Measurements from ENCODE around the gene HAP1. TPM values are rescaled to one million over a fixed set of nuclear protein-coding genes. Genes with fewer than 3 reads are reported as not detected.
"Not testable (repeated sequence)": the region's sequence is repeated elsewhere in the genome, so short reads cannot be mapped to it uniquely, and the experiment has no call there.

Gene HAP1
- total RNA-seq, 1 donor from 2014 or later: 1.2 TPM

DNA sequence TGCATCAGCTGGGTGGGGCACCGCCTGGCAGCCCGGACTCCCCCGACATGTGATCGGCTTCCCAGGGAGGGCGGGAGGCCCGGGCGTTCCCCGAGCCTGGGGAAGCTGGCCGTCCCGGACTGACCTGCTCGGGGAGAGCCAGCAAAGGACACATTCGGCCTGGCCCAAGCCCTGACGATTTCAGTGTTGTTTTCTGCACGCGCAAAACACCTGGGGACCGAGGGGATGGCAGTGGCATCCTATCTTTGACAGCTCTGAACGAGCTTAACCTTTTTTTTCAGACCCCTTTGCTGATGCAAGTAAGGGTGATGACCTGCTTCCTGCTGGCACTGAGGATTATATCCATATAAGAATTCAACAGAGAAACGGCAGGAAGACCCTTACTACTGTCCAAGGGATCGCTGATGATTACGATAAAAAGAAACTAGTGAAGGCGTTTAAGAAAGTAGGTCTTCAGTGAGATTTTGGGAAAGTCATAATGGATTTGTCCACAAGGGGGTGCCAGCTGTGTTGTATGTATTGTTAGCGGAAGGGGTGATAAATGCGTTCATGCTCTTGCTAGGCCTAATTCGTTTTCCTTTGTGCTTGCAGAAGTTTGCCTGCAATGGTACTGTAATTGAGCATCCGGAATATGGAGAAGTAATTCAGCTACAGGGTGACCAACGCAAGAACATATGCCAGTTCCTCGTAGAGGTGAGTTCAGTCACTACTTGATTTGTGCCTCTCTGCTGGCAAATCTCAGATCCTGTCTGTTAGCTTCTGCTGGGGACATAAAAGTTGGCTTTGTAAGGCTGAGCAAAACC lies 44.7 kb downstream of the HAP1 start:
- Histone ChIP-seq H3K27ac (peak overlapping the region; percentile 100), H3K4me3 (peak overlapping the region; percentile 89 to 97), H3K36me3 (peaks cover 6 to 52% of the 10 kb centered on the region in 2 donors), H3K4me1 (peaks cover 30% of the 10 kb centered on the region), H3K27me3 (no peaks in the 10 kb centered on the region), H3K9me3 (no peaks in the 10 kb centered on the region)
- intact Hi-C loops (cut with DNase I): no loop called here
- TF ChIP-seq POLR2A (IDR thresholded peaks at IDR 0.05) (peak in 1 of 2 donors; percentile 4), POLR2AphosphoS5 (IDR thresholded peaks at IDR 0.05; ENCODE audit: insufficient read depth in 1 of 2, low read depth in 1 of 2) (no peak)
- TF ChIP-seq, protein P1, sequence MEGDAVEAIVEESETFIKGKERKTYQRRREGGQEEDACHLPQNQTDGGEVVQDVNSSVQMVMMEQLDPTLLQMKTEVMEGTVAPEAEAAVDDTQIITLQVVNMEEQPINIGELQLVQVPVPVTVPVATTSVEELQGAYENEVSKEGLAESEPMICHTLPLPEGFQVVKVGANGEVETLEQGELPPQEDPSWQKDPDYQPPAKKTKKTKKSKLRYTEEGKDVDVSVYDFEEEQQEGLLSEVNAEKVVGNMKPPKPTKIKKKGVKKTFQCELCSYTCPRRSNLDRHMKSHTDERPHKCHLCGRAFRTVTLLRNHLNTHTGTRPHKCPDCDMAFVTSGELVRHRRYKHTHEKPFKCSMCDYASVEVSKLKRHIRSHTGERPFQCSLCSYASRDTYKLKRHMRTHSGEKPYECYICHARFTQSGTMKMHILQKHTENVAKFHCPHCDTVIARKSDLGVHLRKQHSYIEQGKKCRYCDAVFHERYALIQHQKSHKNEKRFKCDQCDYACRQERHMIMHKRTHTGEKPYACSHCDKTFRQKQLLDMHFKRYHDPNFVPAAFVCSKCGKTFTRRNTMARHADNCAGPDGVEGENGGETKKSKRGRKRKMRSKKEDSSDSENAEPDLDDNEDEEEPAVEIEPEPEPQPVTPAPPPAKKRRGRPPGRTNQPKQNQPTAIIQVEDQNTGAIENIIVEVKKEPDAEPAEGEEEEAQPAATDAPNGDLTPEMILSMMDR (IDR thresholded peaks at IDR 0.05): peak in 1 of 3 experiments; percentile 47
- no peak for DNase-seq (ENCODE audit: extremely low spot score in 2 of 2)

DNA sequence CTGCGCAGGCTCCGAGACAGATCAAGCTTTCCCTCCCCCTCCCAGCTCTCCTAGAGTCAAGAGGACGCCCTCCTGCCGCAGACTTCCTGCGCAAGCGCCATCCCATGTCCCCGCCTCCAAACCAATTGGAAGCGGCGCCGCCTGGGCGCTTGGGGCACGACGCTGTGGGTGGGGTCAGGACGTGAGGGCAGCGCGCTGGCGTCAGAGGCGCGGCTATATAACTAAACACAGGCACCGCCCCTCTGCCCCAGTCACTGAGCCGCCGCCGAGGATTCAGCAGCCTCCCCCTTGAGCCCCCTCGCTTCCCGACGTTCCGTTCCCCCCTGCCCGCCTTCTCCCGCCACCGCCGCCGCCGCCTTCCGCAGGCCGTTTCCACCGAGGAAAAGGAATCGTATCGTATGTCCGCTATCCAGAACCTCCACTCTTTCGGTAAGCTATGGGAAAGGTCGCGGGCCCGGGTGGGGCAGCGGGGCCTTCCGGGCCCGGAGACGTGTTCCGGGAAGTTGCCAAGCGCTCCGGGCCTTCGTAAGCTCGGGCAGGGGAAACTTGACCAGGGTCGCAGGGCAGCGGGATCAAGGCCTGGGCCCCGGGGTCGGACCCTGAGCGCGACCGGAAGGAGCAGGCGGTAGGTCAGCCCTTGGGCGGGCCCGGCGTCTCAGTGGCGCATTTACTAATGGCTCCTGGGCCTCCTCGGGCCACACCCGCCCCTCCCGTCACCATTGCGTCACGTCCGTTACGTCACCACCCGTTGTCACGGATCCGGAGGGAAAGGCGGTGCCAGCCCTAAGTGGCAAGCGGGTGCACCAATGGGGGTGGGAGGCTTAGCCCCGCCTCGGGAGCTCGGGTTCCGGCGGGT lies 45.6 kb downstream of the HAP1 start, which contains the start of gene EIF1:
EIF1 (plus strand) TSS at position 245 of the 856 bp plus-strand sequence; CDS start at position 399, 154 bp downstream.
- Histone ChIP-seq H3K36me3 (peaks cover 6 to 45% of the 10 kb centered on the region in 2 donors), H3K4me1 (peaks cover 30% of the 10 kb centered on the region), H3K27me3 (no peaks in the 10 kb centered on the region), H3K9me3 (no peaks in the 10 kb centered on the region), H3K4me3 (peak within 1 kb of the TSS; percentile 89 to 97), H3K27ac (peak within 1 kb of the TSS; percentile 100)
- TF ChIP-seq, protein P1 (IDR thresholded peaks at IDR 0.05): no peak
- peak; percentile 52 to 99 for TF ChIP-seq POLR2A (IDR thresholded peaks at IDR 0.05)
- TF ChIP-seq POLR2AphosphoS5 (IDR thresholded peaks at IDR 0.05; ENCODE audit: insufficient read depth in 1 of 2, low read depth in 1 of 2): peak; percentile 99 to 100
- intact Hi-C loops (cut with DNase I): no loop called here
- DNase-seq (ENCODE audit: extremely low spot score in 2 of 2): peak; percentile 100

DNA sequence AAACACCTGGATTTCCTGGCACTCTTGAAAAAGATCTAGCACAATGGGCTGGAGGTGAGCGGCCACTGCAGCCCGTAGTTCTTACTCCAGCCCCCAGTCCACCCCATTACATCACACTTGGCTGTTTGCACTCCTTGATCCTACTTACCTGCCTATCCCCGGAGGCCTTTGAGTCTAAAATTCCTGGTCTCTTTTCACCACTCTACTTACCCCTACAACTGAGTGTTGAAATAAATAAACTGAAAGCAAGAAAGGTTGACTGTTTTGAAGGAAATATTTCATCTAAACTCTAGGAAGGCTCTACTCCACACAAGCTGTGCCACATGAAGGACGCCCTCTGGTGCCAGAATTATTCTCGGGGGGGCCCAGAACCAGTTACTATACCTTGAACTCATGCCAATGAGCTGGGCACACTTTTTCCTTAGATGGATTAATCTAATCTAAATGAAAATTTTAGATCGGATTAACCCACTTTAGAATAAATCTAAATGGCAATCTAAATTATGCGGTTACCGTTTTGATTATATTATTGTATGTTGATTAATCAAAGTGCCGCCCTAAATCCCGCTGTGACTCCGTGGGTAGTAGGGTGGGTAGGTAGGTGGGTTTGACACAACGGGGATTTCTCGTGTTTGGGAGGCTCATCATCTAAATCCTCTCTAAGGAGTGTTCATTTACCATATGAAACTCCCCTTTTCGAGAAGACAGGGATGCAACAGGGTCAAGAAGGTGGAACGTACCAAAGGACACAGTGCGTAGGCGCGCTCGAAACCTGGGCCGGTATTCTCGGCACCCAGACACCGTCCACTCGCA lies 46.4 kb downstream of the HAP1 start:
- Histone ChIP-seq H3K27me3 (no peaks in the 10 kb centered on the region), H3K36me3 (peaks cover 6 to 36% of the 10 kb centered on the region in 2 donors), H3K27ac (peak overlapping the region; percentile 100), H3K4me3 (peak overlapping the region; percentile 89 to 97), H3K9me3 (no peaks in the 10 kb centered on the region), H3K4me1 (peaks cover 30% of the 10 kb centered on the region)
- TF ChIP-seq POLR2A (IDR thresholded peaks at IDR 0.05): no peak
- TF ChIP-seq, protein P1 (IDR thresholded peaks at IDR 0.05): no peak
- no peak for TF ChIP-seq POLR2AphosphoS5 (IDR thresholded peaks at IDR 0.05; ENCODE audit: insufficient read depth in 1 of 2, low read depth in 1 of 2)
- intact Hi-C loops (cut with DNase I): no loop called here
- no peak for DNase-seq (ENCODE audit: extremely low spot score in 2 of 2)

DNA sequence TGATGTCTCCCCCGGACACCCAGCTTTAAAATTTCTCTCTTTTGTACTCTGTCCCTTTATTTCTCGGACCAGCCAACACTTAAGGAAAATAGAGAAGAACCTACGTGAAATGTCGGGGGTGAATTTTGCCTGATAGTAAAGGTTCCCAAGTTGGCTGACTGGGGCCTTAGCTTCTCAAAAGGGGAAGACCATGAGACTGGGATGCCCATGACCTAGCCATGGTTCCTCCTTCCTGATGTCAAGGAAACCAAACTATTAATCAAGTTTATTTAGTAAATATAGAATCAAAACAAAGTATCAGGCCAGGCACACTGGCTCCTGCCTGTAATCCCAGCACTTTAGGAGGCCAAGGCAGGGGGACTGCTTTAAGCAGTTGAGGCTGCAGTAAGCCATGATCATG lies 48.2 kb downstream of the HAP1 start:
- Histone ChIP-seq H3K36me3 (peaks cover 5 to 19% of the 10 kb centered on the region in 2 donors), H3K27me3 (no peaks in the 10 kb centered on the region), H3K4me1 (peaks cover 24% of the 10 kb centered on the region), H3K27ac (no peak overlapping the region), H3K4me3 (no peak overlapping the region), H3K9me3 (no peaks in the 10 kb centered on the region)
- intact Hi-C loops (cut with DNase I): no loop called here
- no peak for DNase-seq (ENCODE audit: extremely low spot score in 2 of 2)
- no peak for TF ChIP-seq POLR2AphosphoS5 (IDR thresholded peaks at IDR 0.05; ENCODE audit: insufficient read depth in 1 of 2, low read depth in 1 of 2)

DNA sequence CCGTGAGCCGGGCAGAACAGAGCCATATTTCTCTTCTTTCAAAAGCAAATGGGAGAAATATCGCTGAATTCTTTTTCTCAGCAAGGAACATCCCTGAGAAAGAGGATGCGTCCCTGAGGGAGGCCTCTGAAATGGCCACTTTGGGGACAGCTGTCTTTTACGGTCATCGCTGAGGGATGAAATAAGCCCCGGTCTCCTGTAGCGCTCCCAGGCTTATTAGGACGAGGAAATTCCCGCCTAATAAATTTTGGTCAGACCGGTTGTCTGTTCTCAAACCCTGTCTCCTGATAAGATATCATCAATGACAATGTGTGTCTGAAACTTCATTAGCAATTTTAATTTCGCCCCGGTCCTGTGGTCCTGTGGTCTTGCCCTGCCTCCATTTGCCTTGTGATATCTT lies 48.7 kb downstream of the HAP1 start:
- H3K27ac ChIP-seq; intact Hi-C loops (cut with DNase I); H3K27me3 ChIP-seq; H3K4me3 ChIP-seq; DNase-seq (ENCODE audit: extremely low spot score in 2 of 2); H3K9me3 ChIP-seq: not testable (repeated sequence)
- Histone ChIP-seq H3K36me3 (peaks cover 0 to 14% of the 10 kb centered on the region in 2 donors), H3K4me1 (peaks cover 19% of the 10 kb centered on the region)
